Esophagus squamous epithelium (tissue), 5 donors: ENCODE measurements around the gene ZNF430. TPM values are rescaled to one million over a fixed set of nuclear protein-coding genes. Genes with fewer than 3 reads are reported as not detected.
"Not testable (repeated sequence)": the region's sequence is repeated elsewhere in the genome, so short reads cannot be mapped to it uniquely, and the experiment has no call there.

Source experiments
- DNase-seq: peaks from one replicate; lab custom pipeline; 2025; lab: John Stamatoyannopoulos, UW
- H3K27ac ChIP-seq, 4 donors: fragments of 200-600 bp; sonication (generic); one replicate each; pipeline ENCODE4 v1.5.1; 2016 to 2019; ENCODE audit warnings: mild to moderate bottlenecking in 1 of 4
- H3K27me3 ChIP-seq, 4 donors: fragments of 200-600 bp; sonication (generic); 1 replicate in 3 of 4; 2 replicates in 1 of 4; pipeline versions ENCODE4 v1.5.1 to v1.6.0; 2017 to 2021; ENCODE audit warnings: antibody characterized with exemption in 1 of 4
- H3K36me3 ChIP-seq, 3 donors: fragments of 200-600 bp; sonication (generic); one replicate each; pipeline ENCODE4 v1.5.1; 2016 to 2019
- H3K4me1 ChIP-seq, 3 donors: fragments of 200-600 bp; sonication (generic); one replicate each; pipeline ENCODE4 v1.5.1; 2017 to 2019
- H3K4me3 ChIP-seq, 4 donors: fragments of 200-600 bp; sonication (generic); 1 replicate in 3 of 4; 2 replicates in 1 of 4; pipeline ENCODE4 v1.5.1; 2016 to 2019; ENCODE audit warnings: mild to moderate bottlenecking in 2 of 4, moderate library complexity in 1 of 4
- H3K9me3 ChIP-seq, 3 donors: fragments of 200-600 bp; sonication (generic); one replicate each; pipeline ENCODE4 v1.5.1; 2016 to 2019
- POLR2A ChIP-seq, 4 donors: fragments of 450-650 bp; IDR thresholded peaks; one replicate each; pipeline ENCODE4 v1.6.1; 2017; ENCODE audit warnings: antibody characterized with exemption in 4 of 4, mild to moderate bottlenecking in 4 of 4, moderate library complexity in 3 of 4
- WGBS, 2 donors: methylation state at CpG; one replicate each; pipeline ENCODE4 v1.1.5; 2018; 5-methylcytosine and 5-hydroxymethylcytosine counted together
- intact Hi-C: fragments of 100-400 bp; cut with DNase I; formaldehyde crosslinking; loops from one replicate; pipeline ENCODE4 v1.15.0; 2022
- total RNA-seq, 4 donors: library from RNA; depleted of rRNA; stranded (reverse); fragments of >200 nt; gene quantifications; one replicate each; pipeline ENCODE4 v1.1.0, GENCODE V29; 2016
- TF ChIP-seq, protein P1 (sequence below), 6 experiments: fragments of 450-650 bp in 4 of 6; fragments of 200-600 bp in 2 of 6; sonication (generic) in 2 of 6; IDR thresholded peaks; one replicate each; pipeline ENCODE4 v1.5.1; 2016 to 2019; ENCODE audit warnings: antibody characterized with exemption in 6 of 6, mild to moderate bottlenecking in 4 of 6, moderate library complexity in 4 of 6
- donor health status: DM: yes; HTN: yes; CAD: no.

Gene ZNF430
- 10 to 100 TPM in 3 of 4 donors, 1 to 10 TPM in 1; 6.6 to 41.8 (median 20.1) TPM for total RNA-seq

DNA sequence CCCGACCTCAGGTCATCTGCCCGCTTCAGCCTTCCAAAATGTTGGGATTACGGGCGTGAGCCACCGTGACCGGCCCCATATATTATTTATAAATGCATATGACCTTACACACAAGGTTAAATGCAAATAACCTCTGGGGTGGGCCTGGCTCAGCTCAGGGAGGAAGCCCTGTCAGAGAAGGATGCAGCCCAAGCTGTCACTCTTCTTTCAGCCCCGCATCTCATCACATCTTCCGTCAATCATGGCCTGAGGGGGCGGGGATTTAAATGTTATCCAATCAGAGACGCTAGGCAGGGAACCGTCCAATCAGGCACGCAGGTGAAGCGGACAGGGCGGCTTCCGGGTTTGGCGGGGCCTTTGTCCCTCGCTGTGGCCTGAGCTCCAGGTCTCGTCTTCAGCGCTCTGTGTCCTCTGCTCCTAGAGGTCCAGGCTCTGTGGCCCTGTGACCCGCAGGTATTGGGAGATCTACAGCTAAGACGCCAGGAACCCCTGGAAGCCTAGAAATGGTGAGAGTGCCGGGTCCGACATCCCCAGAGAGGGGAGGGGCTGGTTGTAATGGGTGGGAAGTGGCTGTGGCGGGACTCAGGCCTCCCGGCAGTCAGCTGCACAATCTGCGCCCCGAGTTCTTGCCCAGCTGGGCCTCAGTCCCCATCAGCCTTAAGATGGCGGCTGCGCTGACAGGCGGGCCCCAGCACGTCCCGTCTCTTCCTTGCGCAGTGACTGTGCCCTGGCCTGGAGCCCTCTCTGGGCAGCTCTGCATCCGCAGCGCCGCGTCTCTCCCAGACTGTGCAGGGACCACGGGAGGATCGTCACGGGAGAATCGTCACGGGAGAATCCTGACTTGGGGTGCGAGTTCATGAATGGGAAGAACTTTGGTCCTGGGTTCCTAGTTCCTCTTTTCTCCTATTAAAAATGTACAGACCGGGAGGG lies at the start of gene ZNF430:
Gene ZNF430, plus strand, starts transcription at position 360 of the 930 bp plus-strand sequence. Its CDS starts 144 bp downstream, at position 504.
- no peaks in the 10 kb centered on the region for H3K27me3 ChIP-seq
- TF ChIP-seq, protein P1, sequence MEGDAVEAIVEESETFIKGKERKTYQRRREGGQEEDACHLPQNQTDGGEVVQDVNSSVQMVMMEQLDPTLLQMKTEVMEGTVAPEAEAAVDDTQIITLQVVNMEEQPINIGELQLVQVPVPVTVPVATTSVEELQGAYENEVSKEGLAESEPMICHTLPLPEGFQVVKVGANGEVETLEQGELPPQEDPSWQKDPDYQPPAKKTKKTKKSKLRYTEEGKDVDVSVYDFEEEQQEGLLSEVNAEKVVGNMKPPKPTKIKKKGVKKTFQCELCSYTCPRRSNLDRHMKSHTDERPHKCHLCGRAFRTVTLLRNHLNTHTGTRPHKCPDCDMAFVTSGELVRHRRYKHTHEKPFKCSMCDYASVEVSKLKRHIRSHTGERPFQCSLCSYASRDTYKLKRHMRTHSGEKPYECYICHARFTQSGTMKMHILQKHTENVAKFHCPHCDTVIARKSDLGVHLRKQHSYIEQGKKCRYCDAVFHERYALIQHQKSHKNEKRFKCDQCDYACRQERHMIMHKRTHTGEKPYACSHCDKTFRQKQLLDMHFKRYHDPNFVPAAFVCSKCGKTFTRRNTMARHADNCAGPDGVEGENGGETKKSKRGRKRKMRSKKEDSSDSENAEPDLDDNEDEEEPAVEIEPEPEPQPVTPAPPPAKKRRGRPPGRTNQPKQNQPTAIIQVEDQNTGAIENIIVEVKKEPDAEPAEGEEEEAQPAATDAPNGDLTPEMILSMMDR (IDR thresholded peaks at IDR 0.05) = no peak
- TF ChIP-seq POLR2A (IDR thresholded peaks at IDR 0.05) = peak in 2 of 4 donors; percentile 45 to 69

DNA sequence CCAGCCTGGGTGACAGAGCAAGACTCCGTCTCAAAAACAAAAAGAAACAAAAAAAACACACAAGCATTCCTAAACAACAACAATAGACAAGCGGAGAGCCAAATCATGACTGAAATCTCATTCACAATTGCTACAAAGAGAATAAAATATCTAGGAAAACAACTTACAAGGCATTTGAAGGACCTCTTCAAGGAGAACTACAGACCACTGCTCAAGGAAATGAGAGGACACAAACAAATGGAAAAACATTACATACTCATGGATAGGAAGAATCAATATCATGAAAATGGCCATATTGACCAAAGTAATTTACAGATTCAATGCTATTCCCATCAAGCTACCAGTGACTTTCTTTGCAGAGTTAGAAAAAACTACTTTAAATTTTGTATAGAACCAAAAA lies 27.7 kb upstream of the ZNF430 start:
- H3K27ac ChIP-seq, intact Hi-C loops, H3K4me3 ChIP-seq, H3K36me3 ChIP-seq, DNase-seq, H3K4me1 ChIP-seq, H3K27me3 ChIP-seq: not testable (repeated sequence)
- H3K9me3 ChIP-seq = peaks cover 0 to 12% (median 0%) of the 10 kb centered on the region in 3 donors
- 74 to 97% methylated on average over 2 of the region's 2 CpGs for WGBS, 2 donors

More for the DNA sequence above, at the start of gene ZNF430:
- peak; percentile 87 for DNase-seq
- H3K4me1 ChIP-seq = peaks cover 10 to 41% (median 20%) of the 10 kb centered on the region in 3 donors
- intact Hi-C loops = no loop called here
- peaks cover 0 to 18% (median 6%) of the 10 kb centered on the region in 3 donors for H3K36me3 ChIP-seq
- 8 to 25% methylated on average over 13 to 17 of the region's 44 CpGs for WGBS, 2 donors
- no peaks in the 10 kb centered on the region for H3K9me3 ChIP-seq
- peak within 1 kb of the TSS; percentile 93 to 96 (median 94) for H3K27ac ChIP-seq
- H3K4me3 ChIP-seq = peak within 1 kb of the TSS; percentile 72 to 92 (median 81)

DNA sequence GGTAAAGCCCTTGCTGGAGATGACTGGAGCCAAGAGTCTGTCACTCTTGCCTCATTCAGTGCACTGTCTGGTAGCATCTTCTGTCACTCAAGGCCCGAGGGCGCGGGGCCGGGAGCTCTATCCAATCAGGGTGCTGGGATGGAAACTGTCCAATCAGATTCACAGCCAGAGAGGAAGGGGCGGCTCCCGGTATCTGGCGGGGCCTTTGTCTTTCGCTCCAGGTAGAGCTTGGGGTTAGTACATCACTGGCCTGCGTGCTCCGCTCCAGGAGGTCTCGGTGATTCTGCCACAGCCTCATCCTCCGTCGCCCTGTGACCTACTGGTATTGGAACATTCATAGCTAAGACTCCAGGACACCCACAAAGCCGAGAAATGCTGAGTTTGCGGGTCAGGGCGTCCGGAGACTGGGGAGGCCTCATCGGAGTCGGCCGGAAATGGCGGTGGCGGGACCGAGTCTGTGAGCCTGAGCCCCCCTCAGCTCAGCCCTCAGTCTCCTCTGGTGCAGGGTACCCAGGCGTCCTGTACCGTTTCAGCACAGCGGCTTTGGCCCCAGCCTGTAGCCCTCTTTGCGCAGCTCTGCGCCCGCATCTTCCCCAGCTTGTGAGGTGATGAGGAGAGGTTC lies 20.6 kb upstream of the ZNF430 start:
- no peaks in the 10 kb centered on the region for H3K9me3 ChIP-seq
- WGBS, 2 donors = 0 to 13% methylated on average over 1 to 12 of the region's 29 CpGs
- H3K27me3 ChIP-seq = no peaks in the 10 kb centered on the region
- H3K27ac ChIP-seq = no peak overlapping the region
- TF ChIP-seq, protein P1 (IDR thresholded peaks at IDR 0.05) = no peak
- no peak for TF ChIP-seq POLR2A (IDR thresholded peaks at IDR 0.05)
- intact Hi-C loops = no loop called here
- H3K4me3 ChIP-seq = peak overlapping the region; percentile 34 to 58 (median 43)
- H3K4me1 ChIP-seq = peaks cover 0 to 11% (median 4%) of the 10 kb centered on the region in 3 donors
- H3K36me3 ChIP-seq = no peaks in the 10 kb centered on the region
- DNase-seq = peak; percentile 45

DNA sequence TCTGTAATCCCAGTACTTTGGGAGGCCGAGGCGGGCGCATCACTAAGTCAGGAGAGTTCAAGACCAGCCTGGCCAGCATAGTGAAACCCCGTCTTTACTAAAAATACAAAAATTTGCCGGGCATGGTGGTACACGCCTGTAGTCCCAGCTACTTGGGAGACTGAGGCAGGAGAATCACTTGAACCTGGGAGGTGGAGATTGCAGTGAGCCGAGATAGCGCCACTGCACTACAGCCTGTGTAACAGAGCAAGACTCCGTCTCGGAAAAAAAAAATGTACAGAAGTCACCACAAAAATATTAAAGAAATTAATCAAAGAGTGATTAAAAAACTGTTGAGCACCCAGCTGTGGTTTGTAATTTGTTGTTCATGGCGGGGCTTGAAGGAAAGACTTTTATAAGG lies 781 bp downstream of the ZNF430 start:
- H3K27me3 ChIP-seq, intact Hi-C loops, DNase-seq, H3K9me3 ChIP-seq: not testable (repeated sequence)
- WGBS, 2 donors = 2 to 3% methylated on average over 8 to 9 of the region's 11 CpGs
- peak overlapping the region; percentile 93 to 96 (median 94) for H3K27ac ChIP-seq
- H3K36me3 ChIP-seq = peaks cover 0 to 25% (median 10%) of the 10 kb centered on the region in 3 donors
- H3K4me3 ChIP-seq = peak overlapping the region; percentile 72 to 92 (median 81)
- peaks cover 10 to 41% (median 20%) of the 10 kb centered on the region in 3 donors for H3K4me1 ChIP-seq

DNA sequence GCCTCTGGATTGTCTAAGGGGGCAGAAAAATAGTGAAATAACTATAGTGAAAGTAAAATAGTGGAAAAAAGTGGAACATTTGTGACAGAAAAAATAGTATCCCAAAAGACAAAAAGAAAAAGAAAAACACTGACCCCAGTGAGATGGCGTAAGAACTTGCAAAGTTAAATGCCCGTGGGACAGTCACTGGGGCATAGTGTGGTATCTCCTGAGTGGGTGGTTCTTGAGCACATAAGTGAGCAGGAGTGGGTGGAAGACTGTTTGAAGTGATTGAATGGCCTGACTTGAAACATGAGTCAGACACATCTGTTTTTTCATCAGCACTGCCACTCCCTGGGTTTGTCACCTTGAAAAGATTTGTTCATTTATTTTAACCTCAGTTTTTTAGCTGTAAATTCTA lies 2.5 kb downstream of the ZNF430 start:
- DNase-seq = no peak
- 32 to 51% methylated on average over 2 of the region's 2 CpGs for WGBS, 2 donors
- H3K27ac ChIP-seq = peak overlapping the region in 3 of 4 donors; percentile 60 to 96 (median 95)

More for the DNA sequence above, 2.5 kb downstream of the ZNF430 start:
- intact Hi-C loops = no loop called here
- Histone ChIP-seq H3K36me3 (peaks cover 0 to 38% (median 10%) of the 10 kb centered on the region in 3 donors), H3K4me3 (peak overlapping the region in 1 of 4 donors; percentile 6), H3K4me1 (peaks cover 10 to 41% (median 20%) of the 10 kb centered on the region in 3 donors), H3K27me3 (no peaks in the 10 kb centered on the region), H3K9me3 (no peaks in the 10 kb centered on the region)
- TF ChIP-seq POLR2A (IDR thresholded peaks at IDR 0.05) = no peak
- TF ChIP-seq, protein P1 (IDR thresholded peaks at IDR 0.05) = no peak
